ENCODE measurements around the gene NPIPB2. TPM values are rescaled to one million over a fixed set of nuclear protein-coding genes. Genes with fewer than 3 reads are reported as not detected.

Gene NPIPB2
- total and polyA plus RNA-seq, 2 of the 8 experiments (the other 6 are each of a cell fraction or from before 2014, with no cell fraction given) = 7.5 to 8.3 TPM

DNA sequence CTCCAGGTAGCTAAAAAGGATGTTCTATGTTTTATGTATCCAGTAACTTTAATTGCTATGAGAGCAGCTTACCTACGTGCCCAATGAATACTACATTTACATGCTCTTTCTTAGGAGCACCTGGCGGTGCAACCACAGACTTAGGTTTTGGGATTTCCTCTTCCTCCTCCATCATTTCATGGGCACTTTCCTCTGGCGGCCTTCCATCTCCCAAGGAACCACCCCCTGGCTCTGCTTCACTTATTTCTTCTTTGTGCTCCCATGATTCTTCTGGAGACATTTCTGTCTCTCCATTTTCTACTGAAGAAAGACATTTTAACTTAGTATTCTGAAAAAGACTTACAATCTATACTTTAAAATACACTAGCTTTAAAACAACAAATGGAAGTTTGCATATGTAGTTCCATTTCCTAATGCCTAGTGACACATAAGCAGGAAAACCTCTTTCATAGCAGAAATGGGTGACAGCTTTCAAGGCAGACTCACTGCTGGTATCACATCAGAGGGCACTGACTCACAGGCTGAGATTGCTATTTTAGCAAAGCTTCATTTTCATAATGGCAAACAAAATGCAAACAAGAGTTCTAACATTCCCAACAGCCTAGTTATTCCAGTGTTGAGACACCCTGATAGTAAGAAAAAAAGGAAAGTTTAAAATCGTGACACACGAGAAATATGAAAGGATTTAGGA lies 45.2 kb downstream of the NPIPB2 start:
- no peak overlapping the region for H2AK5ac ChIP-seq (ENCODE audit: low read depth, low read length)
- TF ChIP-seq RNF2 (IDR thresholded peaks at IDR 0.05; ENCODE audit: borderline replicate concordance, low read depth, low read length, missing control alignments, poor library complexity, severe bottlenecking) (no peak), POLR2A (IDR thresholded peaks at IDR 0.05; ENCODE audit: control extremely low read depth in 1 of 2, low read depth in 2 of 2, low read length in 2 of 2) (no peak), SUZ12 (IDR thresholded peaks at IDR 0.05; ENCODE audit: low read length) (no peak), ATF2 (IDR thresholded peaks at IDR 0.05; ENCODE audit: low read length) (no peak), GTF2F1 (IDR thresholded peaks at IDR 0.05; ENCODE audit: borderline replicate concordance, low read depth, low read length) (no peak), RBBP5 (IDR thresholded peaks at IDR 0.05; ENCODE audit: borderline replicate concordance, low read depth, low read length) (no peak), BCL11A (IDR thresholded peaks at IDR 0.05; ENCODE audit: low read depth in 2 of 2, low read length in 2 of 2) (no peak), TCF12 (IDR thresholded peaks at IDR 0.05; ENCODE audit: low read depth, low read length) (no peak)
- TF ChIP-seq, protein P1, sequence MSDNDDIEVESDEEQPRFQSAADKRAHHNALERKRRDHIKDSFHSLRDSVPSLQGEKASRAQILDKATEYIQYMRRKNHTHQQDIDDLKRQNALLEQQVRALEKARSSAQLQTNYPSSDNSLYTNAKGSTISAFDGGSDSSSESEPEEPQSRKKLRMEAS (IDR thresholded peaks at IDR 0.05) = no peak
- TF ChIP-seq, protein P2, sequence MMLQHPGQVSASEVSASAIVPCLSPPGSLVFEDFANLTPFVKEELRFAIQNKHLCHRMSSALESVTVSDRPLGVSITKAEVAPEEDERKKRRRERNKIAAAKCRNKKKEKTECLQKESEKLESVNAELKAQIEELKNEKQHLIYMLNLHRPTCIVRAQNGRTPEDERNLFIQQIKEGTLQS (IDR thresholded peaks at IDR 0.05; ENCODE audit: insufficient read depth, low read depth, low read length) = no peak

More for the DNA sequence above, 45.2 kb downstream of the NPIPB2 start:
- no peak overlapping the region for H3K23ac ChIP-seq (ENCODE audit: insufficient read length)
- H3K79me2 ChIP-seq (ENCODE audit: control insufficient read depth in 1 of 2, insufficient read depth in 2 of 2, low read length in 2 of 2) = peaks cover 15 to 45% of the 10 kb centered on the region in 2 experiments; a peak in 3 of 4 replicates
- FAIRE-seq (no peak), DNase-seq (ENCODE audit: low read depth in 1 of 2, low spot score in 2 of 2) (no peak)
- no peak overlapping the region for H4K5ac ChIP-seq (ENCODE audit: insufficient read length, low read depth, low read length)
- H2AFZ ChIP-seq (ENCODE audit: low read length) = no peak overlapping the region
- peaks cover 5% of the 10 kb centered on the region for H3K79me1 ChIP-seq (ENCODE audit: low read depth, low read length)
- peaks cover 0 to 11% of the 10 kb centered on the region in 2 experiments for H4K20me1 ChIP-seq (replicated peaks in 1 of 2; ENCODE audit: control insufficient read depth in 1 of 2, insufficient read depth in 2 of 2, low read length in 2 of 2)
- 86% methylated on average over 5 of the region's 5 CpGs; no CpG with 5 or more reads in 1 of the 2 experiments for WGBS, 2 experiments (ENCODE audit: extremely low coverage in 1 of 2, insufficient coverage in 1 of 2, insufficient read length in 1 of 2, insufficient replicate concordance in 2 of 2, low coverage in 1 of 2, low lambda C conversion rate in 2 of 2, missing lambda C conversion rate in 1 of 2)
- H2BK20ac ChIP-seq (ENCODE audit: low read length) = no peak overlapping the region
- no peaks in the 10 kb centered on the region; a peak in 2 of 7 replicates for H3K4me1 ChIP-seq (replicated peaks in 1 of 4; ENCODE audit: control insufficient read depth in 3 of 4, insufficient read depth in 4 of 4, low read length in 3 of 4)
- H4K91ac ChIP-seq (replicated peaks; ENCODE audit: insufficient read length, low read length) = no peak overlapping the region
- no peak overlapping the region for H3K18ac ChIP-seq (ENCODE audit: extremely low read depth, low read length)
- H2BK5ac ChIP-seq (ENCODE audit: low read depth, low read length) = no peak overlapping the region
- no peak overlapping the region for H3K27ac ChIP-seq (ENCODE audit: low read depth, low read length)
- H2BK12ac ChIP-seq (ENCODE audit: low read depth, low read length) = no peak overlapping the region
- no peak overlapping the region for H4K8ac ChIP-seq (ENCODE audit: extremely low read depth, insufficient read depth, low read length)
- H3K4ac ChIP-seq (replicated peaks; ENCODE audit: insufficient read length, low read depth, low read length) = no peak overlapping the region
- no peak overlapping the region for H3K56ac ChIP-seq (replicated peaks; ENCODE audit: insufficient read length, low read depth, low read length)
- no peak overlapping the region for H3K4me3 ChIP-seq (ENCODE audit: extremely low read depth in 1 of 4, insufficient read depth in 2 of 4, low read depth in 3 of 4, low read length in 4 of 4)
- no peak overlapping the region for H3K14ac ChIP-seq (ENCODE audit: insufficient read length)
- H3K9ac ChIP-seq (replicated peaks in 1 of 4; ENCODE audit: extremely low read depth in 1 of 4, low read depth in 3 of 4, low read length in 3 of 4) = no peak overlapping the region
- H2BK120ac ChIP-seq (replicated peaks; ENCODE audit: low read depth, low read length) = no peak overlapping the region
- no peaks in the 10 kb centered on the region for H3K27me3 ChIP-seq (replicated peaks in 1 of 4; ENCODE audit: control insufficient read depth in 3 of 4, extremely low read depth in 1 of 4, insufficient read depth in 3 of 4, low read length in 3 of 4)
- H3K36me3 ChIP-seq (ENCODE audit: control insufficient read depth in 2 of 4, insufficient read depth in 4 of 4, low read length in 3 of 4) = peaks cover 4 to 37% (median 22%) of the 10 kb centered on the region in 4 experiments; a peak in 6 of 8 replicates
- no peaks in the 10 kb centered on the region for H3K23me2 ChIP-seq (ENCODE audit: low read depth, low read length)
- no peaks in the 10 kb centered on the region for H3K9me3 ChIP-seq (ENCODE audit: insufficient read depth in 2 of 2, low read depth in 1 of 2, low read length in 1 of 2)
- no peak overlapping the region for H3K4me2 ChIP-seq (ENCODE audit: insufficient read depth in 1 of 2, low read depth in 2 of 2, low read length in 2 of 2)
- H2BK15ac ChIP-seq (ENCODE audit: low read length) = no peak overlapping the region
- CTCF ChIA-PET (ENCODE audit: partially characterized antibody) = interaction anchor here (1.7 kb wide), 1 partner anchor 171 kb away, joined by 4 read pairs; no protein-coding TSS in a partner anchor
- POLR2A ChIA-PET (ENCODE audit: partially characterized antibody) = interaction anchor here (0.7 kb wide), 1 partner anchor 1002 kb away, joined by 3 read pairs; no protein-coding TSS in a partner anchor

Measured in H1 (cell line).